Activated CD4-positive, alpha-beta T cell treated with anti-CD3 and anti-CD28 coated beads, Interleukin-2, amount 50 U/mL, for 24 hours (primary cell): ENCODE results near the gene ABCA12.

ENCODE experiments used
- DNase-seq, 2 donors: peaks; one replicate each; pipeline ENCODE4 v3.0.0-alpha.2; 2020; ENCODE audit warnings: low read depth in 1 of 2, low spot score in 1 of 2

Gene ABCA12

DNA sequence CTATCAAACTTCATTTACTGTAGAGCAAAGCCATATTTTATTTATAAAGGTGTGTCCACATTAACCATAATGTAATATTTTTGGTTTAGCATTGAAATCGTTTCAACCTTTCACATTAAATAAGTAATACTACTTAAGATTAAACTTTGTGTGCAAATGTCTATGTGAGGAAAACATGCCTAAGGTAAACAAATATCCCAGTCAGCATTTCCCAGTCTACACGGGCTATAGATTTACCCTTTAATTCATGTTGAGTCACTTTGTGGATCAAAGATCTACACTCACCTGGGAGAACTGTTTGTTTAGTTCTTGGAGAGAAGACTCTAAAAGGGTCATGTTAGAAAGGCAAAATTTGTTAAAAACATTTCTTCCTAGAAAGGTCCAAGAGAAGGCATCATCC is 89.1 kb downstream of the ABCA12 start:
- no peak for DNase-seq

DNA sequence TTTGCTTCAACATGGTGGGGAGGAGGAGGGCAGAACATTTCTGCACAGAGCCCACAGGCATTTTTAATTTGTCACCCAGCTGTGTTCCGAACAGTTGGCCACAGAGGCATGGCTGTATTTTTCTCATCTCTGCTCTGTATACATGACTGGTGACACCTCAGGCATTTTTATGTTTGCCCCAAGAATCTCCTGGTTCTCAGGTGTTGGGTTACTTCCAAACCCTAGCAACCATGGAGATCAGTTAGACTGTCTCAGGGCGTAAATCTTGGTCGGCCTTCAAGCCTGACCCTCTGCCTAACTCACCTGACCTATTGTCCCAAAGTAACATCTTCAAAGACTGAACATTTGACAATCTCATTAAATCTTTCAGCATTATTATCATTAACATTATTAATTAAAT is 100.0 kb downstream of the ABCA12 start:
- no peak for DNase-seq

DNA sequence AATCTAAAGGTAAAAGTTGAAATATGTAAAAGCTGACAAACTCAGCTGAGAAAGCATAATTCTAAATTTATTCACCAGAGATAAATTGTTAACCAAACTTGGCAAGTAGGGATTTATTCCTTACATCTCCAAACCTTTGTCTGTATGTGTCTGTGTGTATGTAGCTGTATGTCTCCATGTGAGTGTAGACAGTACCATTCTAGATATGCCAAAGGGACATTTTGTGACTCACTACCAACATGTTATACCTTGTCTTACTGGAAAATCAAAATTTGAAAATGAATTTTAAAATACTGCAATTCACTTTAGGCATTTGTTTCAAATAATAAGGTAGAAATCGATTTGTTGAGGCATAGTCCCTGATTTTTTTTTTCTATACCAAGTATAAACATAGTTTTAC is 102.1 kb downstream of the ABCA12 start:
- no peak for DNase-seq

DNA sequence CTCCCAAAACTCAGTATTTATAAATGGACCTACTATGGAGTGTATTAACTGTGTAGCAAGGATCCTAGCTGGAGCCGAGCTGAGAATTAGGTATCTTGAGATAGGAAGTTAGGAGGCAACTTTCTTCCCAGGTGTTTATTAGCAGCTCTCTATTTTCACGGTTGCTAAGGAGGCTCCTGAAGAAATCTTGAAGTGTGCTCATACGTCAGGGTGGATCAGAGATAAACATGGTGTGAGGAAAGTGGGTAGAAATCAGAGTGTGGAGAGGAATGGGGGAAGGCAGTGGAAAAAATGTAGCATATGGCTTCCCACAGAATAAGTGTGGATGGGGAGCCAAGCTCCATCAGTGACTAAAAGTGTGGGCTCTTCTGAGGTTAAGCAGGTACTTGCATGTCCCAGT is 104.3 kb downstream of the ABCA12 start:
- DNase-seq = no peak

DNA sequence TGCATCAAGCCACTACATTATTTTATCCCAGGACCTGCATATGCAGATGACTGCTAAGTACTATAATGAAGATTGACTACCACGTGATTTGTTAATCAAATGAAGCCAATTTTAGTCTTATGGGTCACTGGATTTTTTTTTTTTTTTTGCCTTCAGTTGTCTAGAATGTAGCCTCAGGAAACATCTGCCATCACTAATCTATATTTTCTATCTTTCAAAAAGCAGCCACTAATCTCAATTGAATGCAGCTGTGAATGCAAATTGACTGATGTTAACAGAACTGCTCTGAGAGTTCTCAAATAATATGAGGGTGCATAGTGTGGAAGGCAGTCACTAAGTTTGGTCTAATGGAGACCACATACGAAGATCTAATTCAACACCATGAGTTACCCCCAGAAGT is 106.3 kb downstream of the ABCA12 start:
- no peak for DNase-seq

DNA sequence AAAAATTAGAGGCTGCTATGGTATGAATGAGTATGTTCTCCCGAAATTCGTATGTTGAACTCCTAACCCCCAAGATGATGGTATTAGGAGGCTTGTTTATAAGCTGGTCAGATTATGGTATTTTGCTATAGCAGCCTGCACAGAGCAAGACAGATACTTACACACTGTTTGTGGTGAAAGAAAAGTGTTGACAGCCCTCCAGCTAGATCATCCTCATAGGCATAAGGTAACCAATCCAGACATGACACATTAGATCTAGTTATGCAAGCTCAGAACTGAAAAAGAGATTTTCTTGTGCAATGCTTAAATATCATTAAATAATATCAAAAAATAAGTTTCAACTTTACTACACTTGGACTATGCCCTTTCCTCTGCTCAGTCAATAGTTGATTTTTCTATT is 107.1 kb downstream of the ABCA12 start:
- no peak for DNase-seq

DNA sequence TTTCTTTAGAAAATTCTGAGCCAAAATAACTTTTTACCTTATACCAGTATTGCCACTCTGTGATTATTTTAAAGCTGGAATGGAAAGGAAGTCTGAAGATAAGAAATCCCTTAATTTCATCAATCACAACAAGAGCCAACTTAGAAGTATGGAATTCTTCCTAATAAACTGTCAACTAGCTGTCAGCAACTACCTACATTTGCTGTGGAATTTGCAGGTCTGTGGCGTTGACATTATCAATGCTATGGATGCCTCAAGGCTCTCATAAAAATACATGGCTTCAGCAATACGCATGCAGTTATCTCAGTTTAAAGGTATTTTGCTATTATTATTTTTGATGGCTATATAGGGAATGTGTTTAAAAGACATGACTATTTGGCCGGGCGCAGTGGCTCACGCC is 108.5 kb downstream of the ABCA12 start:
- no peak for DNase-seq

DNA sequence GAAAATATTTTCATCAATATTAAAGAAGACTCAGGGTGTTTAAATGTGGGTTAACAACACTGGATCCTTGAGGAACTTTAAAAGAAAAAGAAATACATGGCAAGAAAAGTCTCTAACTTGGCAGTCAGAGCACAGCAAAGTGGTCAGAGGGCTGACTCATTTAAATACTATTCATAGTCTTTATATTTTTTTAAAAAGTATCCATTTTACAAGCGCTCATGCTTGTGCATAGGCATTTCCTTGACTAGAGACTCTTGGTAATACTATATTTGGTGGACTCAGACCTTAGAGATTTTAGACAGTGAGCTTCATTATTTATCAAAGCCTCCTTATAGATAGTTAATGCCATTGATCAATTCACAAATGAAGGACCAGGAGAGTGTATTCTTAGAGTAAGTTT is 110.2 kb downstream of the ABCA12 start:
- no peak for DNase-seq

DNA sequence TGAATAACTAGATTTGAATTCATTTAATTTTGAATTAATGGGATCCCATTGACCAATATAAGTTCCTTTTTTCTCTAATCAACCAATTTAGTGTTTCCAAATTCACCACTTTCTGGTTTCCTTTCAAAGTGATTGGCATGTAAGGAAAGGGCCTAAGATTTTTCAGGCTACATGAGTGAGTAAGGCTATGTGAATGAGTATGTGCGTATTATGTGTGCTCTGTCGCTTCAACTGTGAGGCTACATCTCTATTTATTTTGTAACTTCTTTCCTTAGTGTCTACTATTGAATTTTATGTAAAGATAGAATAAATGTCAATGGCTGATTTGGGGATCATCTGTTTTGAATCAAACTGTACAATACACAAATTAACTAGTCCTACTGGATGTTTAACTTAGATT is 110.6 kb downstream of the ABCA12 start:
- DNase-seq = no peak

DNA sequence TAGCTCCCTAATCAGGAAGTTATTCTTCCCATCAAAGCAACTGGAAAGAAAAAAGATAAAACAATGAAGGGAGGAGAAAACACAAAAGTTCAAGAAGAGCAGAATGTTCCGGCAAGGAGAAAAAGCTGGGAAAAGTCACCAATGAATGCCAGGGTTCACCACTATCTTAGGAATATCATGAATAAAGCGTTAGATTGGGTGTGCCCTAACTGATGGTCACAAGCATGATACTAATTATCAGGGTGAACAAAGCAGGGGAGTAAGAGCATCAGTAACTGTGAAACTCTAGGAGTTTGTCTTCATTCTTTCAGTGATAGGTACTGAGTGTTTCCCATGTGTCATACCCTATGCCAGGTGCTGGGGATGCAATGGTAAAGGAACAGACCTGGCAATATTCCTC is 115.5 kb downstream of the ABCA12 start:
- no peak for DNase-seq

DNA sequence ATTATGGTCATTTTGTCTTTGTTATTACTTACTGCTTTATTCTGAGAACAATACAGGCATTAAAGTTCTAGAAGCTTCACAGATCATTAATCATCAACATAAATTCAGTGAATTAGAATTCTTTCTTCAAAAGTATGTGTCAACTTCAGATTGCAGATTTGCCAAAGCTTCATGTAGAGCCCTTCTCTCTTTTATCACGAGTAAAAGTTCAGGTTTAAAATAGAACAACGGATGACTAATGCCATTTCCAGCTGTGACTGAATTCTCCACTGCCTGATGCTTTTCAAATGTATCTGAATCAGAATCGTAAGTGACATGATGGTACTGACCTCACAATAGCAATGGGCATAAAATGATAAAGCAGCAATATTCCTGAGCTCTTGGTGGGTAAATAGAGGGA is 116.0 kb downstream of the ABCA12 start:
- no peak for DNase-seq

DNA sequence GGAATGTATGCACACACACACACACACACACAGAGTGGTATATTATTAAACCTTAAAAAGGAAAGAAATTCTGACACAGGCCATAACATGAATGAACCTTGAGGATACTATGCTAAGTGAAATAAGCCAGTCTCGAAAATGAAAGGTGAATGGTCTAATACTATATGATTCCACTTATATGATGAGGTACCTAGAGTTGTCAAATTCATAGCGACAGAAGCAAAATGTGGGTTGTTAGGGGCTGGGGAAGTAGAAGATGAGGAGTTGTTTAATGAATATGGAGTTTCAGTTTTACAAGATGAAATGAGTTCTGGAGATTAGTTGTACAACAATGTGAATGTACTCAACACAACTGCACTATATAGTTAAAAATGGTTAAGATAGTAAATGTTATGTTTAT is 118.1 kb downstream of the ABCA12 start:
- no peak for DNase-seq

DNA sequence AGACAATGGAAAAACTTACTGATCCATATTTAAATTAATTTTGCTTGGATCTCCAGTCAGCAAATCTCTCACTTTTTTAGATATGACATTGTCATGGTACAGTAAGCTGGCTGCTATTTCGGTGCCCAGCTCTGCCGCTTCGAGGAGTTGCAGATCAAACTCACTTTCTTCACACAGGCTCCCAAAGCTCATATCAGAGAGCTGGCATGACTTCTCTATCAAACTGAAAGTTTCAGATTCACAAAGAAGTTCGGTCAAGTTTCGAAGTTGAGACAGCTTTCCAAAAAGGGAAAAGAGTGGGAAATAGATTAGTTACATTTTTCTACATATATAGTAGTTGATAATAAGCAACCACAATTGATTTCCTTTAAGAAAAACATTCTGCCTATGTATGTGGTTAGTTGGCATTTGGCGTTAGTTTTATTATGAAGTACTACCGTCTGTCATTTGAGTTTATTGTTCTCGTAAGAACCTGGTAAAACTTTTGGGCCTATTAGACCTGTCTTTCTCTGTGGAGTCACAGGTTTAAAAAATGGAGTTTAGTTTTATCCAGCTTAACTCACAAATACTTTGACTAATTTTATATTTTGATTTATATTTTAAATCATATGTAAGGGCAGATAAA is 118.8 kb downstream of the ABCA12 start:
- DNase-seq = no peak

DNA sequence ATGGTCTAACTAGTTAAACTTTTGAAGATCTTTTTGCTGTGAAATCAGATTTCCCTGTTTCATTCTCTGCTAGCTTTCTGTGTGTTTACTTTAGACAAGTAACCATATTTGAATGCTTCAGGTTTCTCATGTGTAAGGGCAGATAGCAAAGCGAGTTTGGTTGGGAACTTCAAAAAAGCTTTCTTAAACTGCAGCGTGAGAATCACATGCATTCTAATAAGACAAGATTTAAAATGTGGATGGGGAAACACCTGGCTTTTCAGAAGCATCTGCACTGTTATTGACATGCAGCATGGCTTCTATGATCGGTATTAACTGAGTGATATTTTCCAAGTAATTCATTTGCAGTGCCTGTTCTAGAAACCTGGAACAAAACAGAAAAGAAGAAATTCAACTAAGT is 119.3 kb downstream of the ABCA12 start:
- no peak for DNase-seq

DNA sequence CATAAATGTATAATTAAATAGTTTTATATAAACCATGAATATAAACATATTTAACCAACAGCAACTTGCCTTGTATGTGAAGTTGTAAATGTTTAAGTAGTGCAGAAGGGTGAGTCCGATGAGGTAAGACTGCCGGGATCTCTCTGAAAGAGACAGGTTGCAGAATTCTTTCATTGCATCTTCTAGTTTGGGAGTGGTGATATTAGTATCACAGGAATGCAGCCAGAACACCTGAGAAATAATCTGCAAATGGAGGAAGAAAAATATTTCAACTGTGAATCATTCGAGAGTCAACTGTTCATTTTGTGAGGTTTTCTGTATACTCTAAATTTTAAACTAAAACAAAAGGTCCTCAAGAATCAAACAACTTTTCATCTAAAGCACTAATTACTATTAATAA is 123.0 kb downstream of the ABCA12 start:
- no peak for DNase-seq

DNA sequence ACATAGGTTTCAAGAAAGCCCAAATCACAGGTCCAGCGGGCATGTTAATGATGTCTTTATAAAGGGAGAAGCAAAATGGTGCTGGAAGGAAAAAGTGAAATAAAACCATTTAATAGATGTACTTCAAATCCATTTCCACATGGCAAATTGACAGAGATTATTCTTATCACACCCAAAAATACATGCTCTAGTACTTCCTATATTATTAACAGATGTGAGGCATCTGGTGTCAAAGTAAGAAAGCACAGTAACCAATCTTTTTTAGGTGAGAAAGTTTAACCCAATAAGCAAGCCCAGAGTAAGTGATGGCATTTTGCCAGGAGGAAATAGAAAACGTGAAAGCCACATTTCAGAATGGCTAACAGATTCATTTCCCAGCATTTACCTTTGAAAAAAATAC is 128.0 kb downstream of the ABCA12 start:
- DNase-seq = no peak

DNA sequence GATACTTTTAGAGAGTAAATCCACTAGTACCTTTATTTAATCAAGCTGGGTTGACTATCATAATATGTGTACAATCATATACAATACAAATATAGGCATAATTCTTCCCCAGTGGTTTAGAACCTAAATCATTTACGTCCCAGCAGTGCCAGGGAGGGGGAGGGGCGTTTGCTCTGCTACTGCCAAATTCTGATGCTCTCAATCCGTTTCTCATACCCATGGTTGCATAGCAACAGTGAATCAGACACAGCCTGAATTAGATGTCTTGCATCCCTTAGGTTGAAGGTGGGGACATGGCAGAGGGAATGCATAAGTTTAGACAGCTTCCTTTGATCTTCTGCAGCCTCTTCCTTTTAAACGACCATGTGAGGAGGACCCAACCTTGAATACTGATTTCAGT is 135.4 kb downstream of the ABCA12 start:
- DNase-seq = no peak

DNA sequence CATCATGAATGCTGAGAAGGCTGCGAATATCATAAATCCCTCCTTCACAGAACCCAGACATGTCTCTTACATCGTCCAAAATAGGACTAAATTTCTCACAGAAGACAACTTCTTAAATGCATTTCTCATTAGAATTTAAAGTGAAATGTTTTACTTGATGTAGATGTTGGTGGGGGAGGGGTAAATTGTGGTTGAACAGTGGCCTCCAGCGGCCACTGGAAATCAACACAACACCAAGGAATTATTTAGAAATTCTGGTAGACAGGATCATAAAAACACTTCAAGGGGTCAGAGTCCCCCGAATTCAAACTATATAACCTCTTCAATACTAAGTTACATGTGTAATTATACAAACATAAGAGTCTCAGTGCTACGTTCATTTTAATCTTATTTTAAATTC is 135.9 kb downstream of the ABCA12 start:
- no peak for DNase-seq

DNA sequence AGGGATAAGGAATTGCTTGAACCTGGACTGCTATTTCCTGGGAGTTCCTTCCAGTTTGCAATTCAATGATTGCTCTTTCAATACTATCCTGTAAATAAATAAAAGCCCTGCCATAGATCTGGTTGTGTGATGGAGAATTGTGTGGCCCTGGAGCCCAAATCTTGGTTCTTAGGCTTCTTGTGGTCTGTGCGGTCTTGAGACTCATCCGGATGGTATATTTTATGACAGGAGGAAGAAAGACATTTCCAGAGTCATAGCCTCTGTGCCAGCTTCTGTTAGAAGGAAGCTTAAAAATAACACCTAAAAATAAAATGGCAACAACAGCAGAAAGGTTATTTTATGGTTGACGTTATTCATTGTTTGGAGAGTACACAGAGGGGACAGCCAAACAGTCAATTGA is 137.7 kb downstream of the ABCA12 start:
- DNase-seq = no peak

DNA sequence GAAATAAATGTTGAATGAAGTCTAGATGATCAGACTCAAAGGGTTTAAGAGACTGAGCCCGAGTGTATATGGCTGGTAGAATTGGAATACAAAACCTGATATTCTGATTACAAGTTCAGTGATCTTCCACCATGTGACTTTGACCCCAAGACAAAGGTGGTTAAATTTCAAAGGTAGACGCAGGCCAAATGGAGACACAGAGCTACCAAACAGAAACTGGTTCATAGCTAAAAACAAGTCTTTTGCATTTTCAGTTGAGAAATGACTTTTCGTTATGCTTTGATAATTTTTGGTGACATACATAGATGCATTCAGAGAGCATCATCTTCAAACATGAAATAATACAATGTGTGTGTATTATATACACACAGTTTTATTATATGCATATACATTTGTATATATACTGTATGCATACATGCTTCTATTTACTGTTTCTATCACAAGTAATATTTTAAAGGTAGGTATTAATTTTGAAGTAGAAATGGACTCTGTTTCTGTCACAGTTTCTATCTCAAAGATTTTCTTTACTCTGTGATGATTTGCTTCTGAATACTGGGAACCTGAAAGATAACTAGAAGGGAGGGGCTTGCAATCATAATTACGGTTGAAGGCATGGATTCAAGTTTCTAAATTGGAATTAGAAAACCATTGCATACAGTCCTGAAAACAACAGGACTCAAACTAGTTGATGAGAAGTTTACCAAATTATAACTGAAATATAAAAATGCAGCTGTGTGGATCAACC is 142.3 kb downstream of the ABCA12 start:
- DNase-seq = no peak

DNA sequence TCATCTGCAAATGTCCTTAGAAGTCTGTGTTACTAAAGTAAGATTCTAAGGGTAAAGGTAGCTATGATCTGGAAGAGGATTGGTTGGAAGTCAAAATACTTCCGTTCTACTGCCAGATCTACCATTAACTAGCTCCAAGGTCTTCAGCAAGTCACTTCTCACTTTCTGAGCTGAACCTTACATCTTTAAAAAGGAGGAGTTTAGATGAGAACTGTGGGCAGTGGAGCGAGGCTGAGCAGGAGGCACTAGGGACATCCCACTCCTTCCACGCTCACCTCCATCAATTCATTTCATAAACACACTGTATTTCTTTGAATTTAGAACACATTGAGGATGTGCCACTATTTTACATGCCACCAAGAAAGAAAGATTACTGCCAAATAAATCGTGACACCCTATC is 143.0 kb downstream of the ABCA12 start:
- DNase-seq = no peak

DNA sequence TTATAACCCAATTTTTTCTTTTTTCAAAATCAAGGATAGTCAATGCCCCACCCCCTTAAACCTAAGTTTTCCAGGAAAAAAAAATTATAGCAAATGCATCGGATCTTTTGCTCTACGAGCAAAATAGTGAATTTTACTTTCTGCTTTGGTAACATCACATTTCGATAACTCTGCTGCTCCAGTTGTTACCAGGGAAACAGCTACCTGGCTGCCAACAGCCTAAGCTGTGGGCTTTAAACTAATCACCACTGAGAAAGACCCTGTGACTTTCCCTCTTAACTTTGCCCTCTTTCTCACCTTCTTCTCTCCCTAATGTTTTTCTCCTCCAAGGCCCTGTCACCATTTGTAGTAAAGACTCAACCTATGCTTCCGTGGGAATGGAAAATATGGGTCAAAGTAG is 145.5 kb downstream of the ABCA12 start:
- no peak for DNase-seq

DNA sequence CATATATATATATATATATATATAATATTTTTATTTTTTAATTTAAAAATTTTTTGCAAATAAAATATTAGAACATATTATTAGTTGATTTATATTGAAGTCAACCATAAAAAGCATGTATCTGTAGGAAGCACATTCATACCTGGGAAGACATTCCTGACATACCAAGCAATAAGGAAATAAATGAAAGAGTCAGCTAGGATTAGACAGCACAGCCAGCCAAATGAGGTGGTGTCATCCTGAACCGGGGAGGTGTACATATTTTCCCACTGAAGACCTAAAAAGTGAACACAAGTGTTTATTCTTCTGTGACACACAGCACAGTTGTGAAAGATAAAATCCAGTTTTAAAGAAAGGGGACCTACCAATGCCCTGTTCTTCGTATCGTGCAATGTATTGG is 149.2 kb downstream of the ABCA12 start:
- DNase-seq = no peak
